ENCODE results near the gene USP47.

DNA sequence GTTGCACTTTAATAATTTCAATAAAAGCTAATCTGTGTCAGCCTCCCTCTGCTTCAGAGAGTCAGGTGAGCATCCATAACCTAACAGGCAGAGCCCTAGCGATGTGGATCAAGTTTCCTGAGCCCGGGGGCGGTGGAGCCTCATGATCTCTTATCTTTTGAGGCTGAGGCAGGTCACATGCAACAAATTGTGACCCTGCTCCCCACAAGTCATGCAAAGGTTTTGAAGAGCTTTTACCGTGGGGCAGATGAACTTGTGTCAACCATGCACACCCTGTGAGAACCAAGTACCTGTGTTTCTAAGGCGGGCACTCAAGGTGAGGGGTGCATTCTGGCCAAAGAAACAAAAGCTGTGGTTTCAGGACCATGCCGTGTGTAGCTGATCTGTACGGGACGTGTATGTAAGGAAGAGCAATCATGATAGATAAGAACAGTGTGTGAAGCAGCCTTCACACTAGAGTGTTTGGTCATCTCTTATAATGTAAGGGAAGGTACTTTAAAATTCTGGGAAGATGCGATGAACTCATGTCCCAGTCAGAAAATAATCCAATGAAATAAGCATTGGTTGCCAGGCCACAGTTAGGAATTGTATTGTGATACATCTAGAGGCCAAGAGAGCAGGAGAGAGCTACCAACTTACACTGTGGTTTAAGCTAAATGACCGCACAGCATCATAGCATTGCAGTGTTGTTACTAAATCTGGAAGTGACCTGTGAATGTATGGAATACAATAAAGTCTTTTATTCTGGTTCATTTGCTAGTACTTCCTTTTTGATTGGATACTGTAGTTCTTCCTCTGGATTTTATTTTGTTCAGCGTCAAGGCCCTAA is 116.8 kb downstream of the USP47 start:
- TF ChIP-seq, protein P1, sequence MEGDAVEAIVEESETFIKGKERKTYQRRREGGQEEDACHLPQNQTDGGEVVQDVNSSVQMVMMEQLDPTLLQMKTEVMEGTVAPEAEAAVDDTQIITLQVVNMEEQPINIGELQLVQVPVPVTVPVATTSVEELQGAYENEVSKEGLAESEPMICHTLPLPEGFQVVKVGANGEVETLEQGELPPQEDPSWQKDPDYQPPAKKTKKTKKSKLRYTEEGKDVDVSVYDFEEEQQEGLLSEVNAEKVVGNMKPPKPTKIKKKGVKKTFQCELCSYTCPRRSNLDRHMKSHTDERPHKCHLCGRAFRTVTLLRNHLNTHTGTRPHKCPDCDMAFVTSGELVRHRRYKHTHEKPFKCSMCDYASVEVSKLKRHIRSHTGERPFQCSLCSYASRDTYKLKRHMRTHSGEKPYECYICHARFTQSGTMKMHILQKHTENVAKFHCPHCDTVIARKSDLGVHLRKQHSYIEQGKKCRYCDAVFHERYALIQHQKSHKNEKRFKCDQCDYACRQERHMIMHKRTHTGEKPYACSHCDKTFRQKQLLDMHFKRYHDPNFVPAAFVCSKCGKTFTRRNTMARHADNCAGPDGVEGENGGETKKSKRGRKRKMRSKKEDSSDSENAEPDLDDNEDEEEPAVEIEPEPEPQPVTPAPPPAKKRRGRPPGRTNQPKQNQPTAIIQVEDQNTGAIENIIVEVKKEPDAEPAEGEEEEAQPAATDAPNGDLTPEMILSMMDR (IDR thresholded peaks at IDR 0.05) = no peak
- no peak for TF ChIP-seq EZH2 (IDR thresholded peaks at IDR 0.05; ENCODE audit: borderline replicate concordance, insufficient read depth, low read depth, low read length, poor library complexity, severe bottlenecking)
